Activated B cell treated with CpG ODN at 0.5 μM for 24 hours (primary cell): ENCODE measurements around the gene MACF1. TPM values are rescaled to one million over a fixed set of nuclear protein-coding genes. Genes with fewer than 3 reads are reported as not detected.
"Not testable (repeated sequence)": the region's sequence is repeated elsewhere in the genome, so short reads cannot be mapped to it uniquely, and the experiment has no call there.

Experiments
- ATAC-seq: fragments of 200-7000 bp; cut with Tn5 transposase; one replicate; pipeline ENCODE4 v1.10.0; 2021; ENCODE audit warnings: low read depth, mild to moderate bottlenecking, moderate library complexity
- CTCF ChIA-PET: fragments of 350-600 bp; sonication (Branson Sonifier 250); formaldehyde crosslinking; loops from one replicate; lab custom pipeline; 2021; ENCODE audit warnings: antibody characterized with exemption; lab: Charles Lee
- POLR2A ChIA-PET: fragments of 350-600 bp; sonication (Branson Sonifier 250); formaldehyde crosslinking; loops from one replicate; lab custom pipeline; 2021; ENCODE audit warnings: antibody characterized with exemption; lab: Charles Lee
- DNase-seq: peaks from one replicate; pipeline ENCODE4 v3.0.0; 2022
- H3K27ac Mint-ChIP-seq: one replicate; pipeline ENCODE4 v1.8.0; 2020; ENCODE audit warnings: mixed read lengths
- H3K27me3 Mint-ChIP-seq: one replicate; pipeline ENCODE4 v1.8.0; 2021; ENCODE audit warnings: mixed read lengths
- H3K36me3 Mint-ChIP-seq: one replicate; pipeline ENCODE4 v1.8.0; 2021; ENCODE audit warnings: low read depth, mixed read lengths
- H3K4me1 Mint-ChIP-seq: one replicate; pipeline ENCODE4 v1.8.0; 2021; ENCODE audit warnings: mixed read lengths
- H3K4me3 Mint-ChIP-seq: one replicate; pipeline ENCODE4 v1.8.0; 2020; ENCODE audit warnings: mild to moderate bottlenecking, mixed read lengths
- H3K9me3 Mint-ChIP-seq: one replicate; pipeline ENCODE4 v1.8.0; 2020; ENCODE audit warnings: mixed read lengths
- CTCF ChIP-seq: fragments of 200-600 bp; IDR thresholded peaks from one replicate; pipeline ENCODE4 v1.8.0; 2022; ENCODE audit warnings: antibody characterized with exemption, mild to moderate bottlenecking
- intact Hi-C: fragments of 100-400 bp; cut with micrococcal nuclease; formaldehyde crosslinking; loops from one replicate; pipeline ENCODE4 v1.15.1; 2024
- total RNA-seq: library from RNA; stranded (reverse); gene quantifications from 2 replicates; pipeline ENCODE4 v1.2.3, GENCODE V29; 2022

The MACF1 gene
- total RNA-seq, 1 donor from 2014 or later, result 286 TPM

GRCh38 chr1:39494671-39495410, 290.3 kb downstream of the MACF1 start:
- H3K4me1 Mint-ChIP-seq, result peaks cover 6% of the 10 kb centered on the region
- POLR2A ChIA-PET, result interaction anchor here (0.6 kb wide), 1 partner anchor 13 kb away, joined by 5 read pairs; no protein-coding TSS in a partner anchor
- no peaks in the 10 kb centered on the region for H3K36me3 Mint-ChIP-seq
- CTCF ChIA-PET, result no interaction called here
- H3K27me3 Mint-ChIP-seq, result peaks cover 24% of the 10 kb centered on the region
- intact Hi-C loops, result loop anchor here (5.0 kb wide), 1 partner anchor 32 kb away; no protein-coding TSS in a partner anchor
- no peak overlapping the region for H3K4me3 Mint-ChIP-seq
- H3K9me3 Mint-ChIP-seq, result no peaks in the 10 kb centered on the region
- H3K27ac Mint-ChIP-seq, result no peak overlapping the region
- no peak for ATAC-seq
- no peak for DNase-seq
- no peak for TF ChIP-seq CTCF

DNA sequence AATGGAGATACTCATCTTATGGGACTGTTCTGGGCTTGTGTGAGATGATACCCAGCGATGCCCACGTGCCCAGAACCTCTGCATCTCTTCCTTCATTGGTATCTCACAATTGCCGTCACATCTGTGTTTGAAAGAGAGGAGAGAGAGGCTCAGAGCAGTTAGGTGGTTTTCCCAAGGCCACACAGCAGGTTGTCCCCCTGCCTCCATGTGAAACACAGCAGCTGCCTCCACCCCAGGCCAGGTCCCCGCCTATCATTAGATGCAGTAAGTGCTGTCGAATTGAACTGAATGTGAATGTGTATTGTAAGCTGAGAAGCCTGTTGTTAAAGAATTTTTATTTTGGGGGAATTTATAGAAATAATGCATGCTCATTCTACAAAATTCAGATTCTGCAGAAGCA, 292.0 kb downstream of the MACF1 start:
- DNase-seq, CTCF ChIA-PET, H3K36me3 Mint-ChIP-seq, H3K9me3 Mint-ChIP-seq, ATAC-seq, H3K27ac Mint-ChIP-seq, H3K4me3 Mint-ChIP-seq, H3K4me1 Mint-ChIP-seq, intact Hi-C loops, POLR2A ChIA-PET: not testable (repeated sequence)
- H3K27me3 Mint-ChIP-seq, result peaks cover 24% of the 10 kb centered on the region

- ATAC-seq, result no peak
Observed at GRCh38 chr1:39497585-39497984, 293.1 kb downstream of the MACF1 start.

DNA sequence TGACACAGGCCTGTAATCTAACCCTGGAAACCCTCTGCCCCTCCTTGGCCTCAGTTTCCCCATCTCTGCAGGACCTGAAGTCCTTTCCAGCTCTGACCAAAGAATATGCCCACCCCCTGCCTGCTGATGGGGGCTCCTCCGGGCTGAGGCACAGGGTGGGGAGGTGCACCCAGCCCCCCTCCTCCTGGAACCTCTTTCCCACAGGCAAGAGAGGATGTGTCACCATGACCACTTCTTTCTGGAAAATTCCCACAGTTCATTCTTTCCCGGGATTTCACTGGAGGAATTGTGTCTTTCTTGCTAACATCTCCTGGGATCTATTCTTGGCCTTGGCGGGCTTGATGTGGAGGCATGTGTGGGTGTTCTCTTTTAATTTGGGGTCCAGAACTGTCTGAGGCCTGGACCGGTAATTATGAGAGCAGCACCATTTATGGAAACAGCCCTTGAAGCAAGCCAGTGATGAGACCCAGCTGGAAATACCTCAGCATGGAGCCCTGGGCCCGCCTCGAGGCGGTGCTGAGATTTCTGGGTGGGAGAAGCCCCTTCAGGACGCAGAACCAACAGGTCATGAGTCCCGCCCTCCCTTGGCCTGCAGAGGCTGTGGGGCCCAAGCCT, 293.7 kb downstream of the MACF1 start:
- CTCF ChIA-PET, H3K9me3 Mint-ChIP-seq, DNase-seq, H3K27ac Mint-ChIP-seq, H3K4me1 Mint-ChIP-seq, intact Hi-C loops, H3K36me3 Mint-ChIP-seq, ATAC-seq, H3K4me3 Mint-ChIP-seq, POLR2A ChIA-PET: not testable (repeated sequence)
- peaks cover 17% of the 10 kb centered on the region for H3K27me3 Mint-ChIP-seq

More at GRCh38 chr1:39497585-39497984, 293.1 kb downstream of the MACF1 start:
- H3K36me3 Mint-ChIP-seq, result no peaks in the 10 kb centered on the region
- no peak for TF ChIP-seq CTCF
- no peak overlapping the region for H3K27ac Mint-ChIP-seq
- ChIA-PET POLR2A (no interaction called here), CTCF (no interaction called here)
- DNase-seq, result no peak
- H3K9me3 Mint-ChIP-seq, result no peaks in the 10 kb centered on the region
- intact Hi-C loops, result no loop called here
- no peak overlapping the region for H3K4me3 Mint-ChIP-seq
- no peaks in the 10 kb centered on the region for H3K4me1 Mint-ChIP-seq
- peaks cover 23% of the 10 kb centered on the region for H3K27me3 Mint-ChIP-seq

DNA sequence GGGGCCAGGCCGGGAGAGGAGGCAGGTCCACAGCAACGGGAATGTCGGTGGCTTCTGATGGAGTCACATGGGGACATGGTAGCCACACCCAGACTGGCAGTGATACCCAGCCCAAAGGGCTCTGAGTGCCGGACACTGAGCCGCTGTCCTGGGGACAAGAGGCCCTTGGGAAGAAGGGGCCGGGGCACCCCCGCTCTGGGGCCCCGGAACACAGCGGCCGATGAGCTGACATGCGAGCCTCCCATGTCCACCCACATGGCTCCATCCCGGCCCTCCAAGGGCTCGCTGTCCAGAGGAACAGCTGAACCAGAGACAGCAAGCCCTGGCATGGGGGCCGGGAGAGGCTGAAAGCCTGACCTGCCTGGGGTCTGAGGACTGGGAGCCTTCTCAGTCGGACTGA, 294.3 kb downstream of the MACF1 start:
- H3K9me3 Mint-ChIP-seq, H3K27ac Mint-ChIP-seq, H3K4me1 Mint-ChIP-seq, POLR2A ChIA-PET, ATAC-seq, CTCF ChIA-PET, intact Hi-C loops, DNase-seq, H3K4me3 Mint-ChIP-seq, H3K36me3 Mint-ChIP-seq: not testable (repeated sequence)
- peaks cover 12% of the 10 kb centered on the region for H3K27me3 Mint-ChIP-seq

DNA sequence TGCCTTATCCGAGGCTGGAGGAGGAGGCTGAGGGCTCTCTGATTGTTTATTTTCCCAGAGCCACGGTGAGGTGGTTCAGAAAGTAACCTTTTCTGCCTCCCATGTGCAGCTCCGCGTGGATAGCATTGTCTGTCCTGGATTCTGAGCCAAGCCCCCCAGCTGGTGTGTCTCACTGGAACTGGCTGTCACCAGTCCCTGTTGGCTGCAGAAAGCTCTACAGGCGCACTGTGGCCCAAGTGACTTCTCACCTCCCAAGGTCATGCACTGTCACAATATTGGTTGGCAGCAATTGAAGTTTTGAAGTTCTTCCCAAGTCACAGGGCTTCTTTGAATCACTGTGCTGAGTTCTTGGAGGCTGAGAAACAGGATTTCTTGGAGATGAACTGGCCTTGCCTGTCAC, 295.2 kb downstream of the MACF1 start:
- ATAC-seq (no peak), DNase-seq (no peak)
- intact Hi-C loops, result no loop called here
- ChIA-PET CTCF (no interaction called here), POLR2A (interaction anchor here (0.5 kb wide), 1 partner anchor 474 kb away, joined by 4 read pairs; the partner anchor contains the start of gene NDUFS5)
- Mint-ChIP-seq H3K4me3 (no peak overlapping the region), H3K36me3 (no peaks in the 10 kb centered on the region), H3K27ac (no peak overlapping the region), H3K9me3 (no peaks in the 10 kb centered on the region), H3K27me3 (peaks cover 5% of the 10 kb centered on the region), H3K4me1 (no peaks in the 10 kb centered on the region)
- no peak for TF ChIP-seq CTCF
